T-helper 1 cell treated with Interleukin-12 subunit alpha and Interleukin-12 subunit beta and Interleukin-4 antibody, amounts not matched to agents 30 μg/mL and 1 μg/mL, for 36 hours (primary cell): ENCODE measurements around the gene SESN1.
A peak's percentile ranks its signal among the peaks of the same experiment; 100 is the strongest.

Source experiments
- H3K27ac Mint-ChIP-seq: one replicate; pipeline ENCODE4 v1.8.0; 2021; ENCODE audit warnings: mild to moderate bottlenecking, mixed read lengths
- H3K27me3 Mint-ChIP-seq: one replicate; pipeline ENCODE4 v1.8.0; 2021; ENCODE audit warnings: low read depth, mixed read lengths
- H3K36me3 Mint-ChIP-seq: one replicate; pipeline ENCODE4 v1.8.0; 2021; ENCODE audit warnings: low read depth, mixed read lengths
- H3K4me1 Mint-ChIP-seq: one replicate; pipeline ENCODE4 v1.8.0; 2021; ENCODE audit warnings: low read depth, mixed read lengths
- H3K4me3 Mint-ChIP-seq: one replicate; pipeline ENCODE4 v1.8.0; 2021; ENCODE audit warnings: mild to moderate bottlenecking, moderate library complexity, mixed read lengths
- H3K9me3 Mint-ChIP-seq: one replicate; pipeline ENCODE4 v1.8.0; 2021; ENCODE audit warnings: mixed read lengths

The SESN1 gene

DNA sequence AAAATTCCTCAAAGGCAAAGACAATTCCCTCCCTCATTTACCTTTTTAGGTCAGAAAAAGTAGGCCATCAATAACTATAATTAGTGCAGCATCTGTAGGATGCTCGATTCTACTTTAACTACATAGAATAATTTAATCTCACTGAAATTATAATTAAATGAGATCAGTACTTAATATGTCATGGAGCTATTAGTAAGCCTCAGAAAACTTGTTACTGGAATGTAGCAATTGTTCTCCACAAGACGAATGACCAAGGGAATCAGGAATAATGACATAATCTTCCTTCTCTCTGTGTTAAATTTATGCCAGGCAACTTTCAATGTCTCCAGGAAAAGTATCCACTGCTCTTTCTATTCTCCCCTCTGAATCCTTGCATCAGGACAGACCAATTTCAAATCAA, 34.1 kb downstream of the SESN1 start:
- H3K4me1 Mint-ChIP-seq = peaks cover 13% of the 10 kb centered on the region

DNA sequence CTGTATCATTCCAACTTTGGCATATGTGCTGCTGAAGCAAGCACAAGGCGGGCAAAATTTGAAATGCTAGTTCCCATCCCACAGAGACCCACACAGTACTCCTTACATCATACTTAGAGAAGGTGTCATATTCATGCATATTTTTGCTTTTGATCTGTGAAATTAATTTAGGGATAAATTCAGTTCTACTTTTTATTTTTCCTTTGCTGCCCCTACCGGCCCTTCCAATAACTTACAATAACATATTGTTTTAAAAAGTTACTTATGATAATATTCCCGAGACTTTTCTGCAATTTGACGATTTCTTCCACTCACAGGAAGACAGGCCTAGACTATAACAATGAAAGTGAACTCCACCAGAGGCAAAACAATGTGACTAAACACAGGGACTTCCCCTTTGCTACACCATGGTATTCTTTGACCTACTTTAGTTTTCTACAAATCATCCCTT, 35.0 kb downstream of the SESN1 start:
- Mint-ChIP-seq H3K4me1 (peaks cover 13% of the 10 kb centered on the region), H3K27ac (no peak overlapping the region), H3K4me3 (no peak overlapping the region), H3K9me3 (no peaks in the 10 kb centered on the region), H3K27me3 (peaks cover 29% of the 10 kb centered on the region), H3K36me3 (no peaks in the 10 kb centered on the region)

More for the DNA sequence above, 34.1 kb downstream of the SESN1 start:
- Mint-ChIP-seq H3K36me3 (no peaks in the 10 kb centered on the region), H3K4me3 (no peak overlapping the region), H3K27ac (no peak overlapping the region), H3K27me3 (peaks cover 23% of the 10 kb centered on the region), H3K9me3 (no peaks in the 10 kb centered on the region)

DNA sequence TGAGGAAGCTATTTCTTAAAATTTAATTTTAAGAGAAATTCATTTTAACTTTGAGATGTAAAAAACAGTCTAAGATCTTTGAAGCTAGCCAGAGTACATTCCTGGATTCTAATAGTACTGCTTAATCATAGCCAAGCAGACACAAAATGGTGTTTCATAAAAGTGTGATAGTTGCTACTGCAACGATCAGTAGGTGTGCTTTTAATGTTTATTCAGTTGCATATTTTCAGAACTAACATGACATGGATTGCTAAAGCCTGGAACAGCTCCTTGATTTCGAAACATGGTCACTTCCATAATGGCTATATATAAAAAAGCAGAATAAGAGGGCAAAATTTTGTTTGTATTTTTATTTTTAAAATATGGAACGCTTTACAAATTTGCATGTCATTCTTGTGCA, 35.5 kb downstream of the SESN1 start:
- Mint-ChIP-seq H3K27me3 (peaks cover 26% of the 10 kb centered on the region), H3K36me3 (no peaks in the 10 kb centered on the region), H3K27ac (no peak overlapping the region), H3K9me3 (no peaks in the 10 kb centered on the region), H3K4me3 (no peak overlapping the region), H3K4me1 (peaks cover 11% of the 10 kb centered on the region)

DNA sequence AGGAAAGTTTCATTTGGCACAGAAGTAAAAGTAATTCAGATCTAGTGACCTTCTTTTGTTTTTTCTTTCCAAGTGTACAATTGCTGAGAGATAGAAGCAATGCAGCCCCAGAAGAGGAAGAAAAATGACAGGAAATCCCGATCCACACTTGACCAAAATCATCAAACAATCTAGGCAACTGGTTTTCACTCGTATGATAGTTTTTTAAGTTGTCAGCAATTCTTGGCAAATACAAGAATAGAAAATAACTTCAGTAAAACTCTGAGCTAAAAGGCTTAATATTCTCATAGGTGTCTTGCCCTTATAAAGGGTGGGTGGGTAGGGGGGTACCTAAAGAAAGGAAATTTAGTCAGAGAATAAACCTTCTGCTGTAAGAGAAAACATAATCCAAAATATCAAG, 36.0 kb downstream of the SESN1 start:
- Mint-ChIP-seq H3K4me1 (peaks cover 11% of the 10 kb centered on the region), H3K27ac (no peak overlapping the region), H3K4me3 (no peak overlapping the region), H3K36me3 (no peaks in the 10 kb centered on the region), H3K27me3 (peaks cover 24% of the 10 kb centered on the region), H3K9me3 (no peaks in the 10 kb centered on the region)

DNA sequence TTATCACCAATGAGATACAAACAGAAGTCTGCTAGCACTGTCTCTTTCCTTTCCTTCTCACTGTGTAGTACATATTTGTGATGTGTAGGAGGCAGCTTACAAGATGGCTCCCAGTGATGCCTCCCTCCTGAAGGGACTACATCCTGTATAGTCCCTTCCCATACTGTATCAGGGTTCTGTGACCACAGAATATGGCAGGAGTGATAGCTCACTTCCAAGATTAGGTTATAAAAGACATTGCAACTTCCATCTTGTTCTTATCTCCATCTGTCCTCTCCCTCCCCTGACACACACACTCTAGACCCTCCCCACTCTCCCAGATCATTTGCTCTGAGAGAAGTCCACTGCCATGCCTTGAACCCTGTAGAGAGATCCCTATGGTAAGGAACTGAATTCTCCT, 38.0 kb downstream of the SESN1 start:
- peaks cover 30% of the 10 kb centered on the region for H3K27me3 Mint-ChIP-seq
- H3K27ac Mint-ChIP-seq = no peak overlapping the region
- no peaks in the 10 kb centered on the region for H3K9me3 Mint-ChIP-seq
- peaks cover 9% of the 10 kb centered on the region for H3K4me1 Mint-ChIP-seq
- no peak overlapping the region for H3K4me3 Mint-ChIP-seq
- H3K36me3 Mint-ChIP-seq = no peaks in the 10 kb centered on the region

DNA sequence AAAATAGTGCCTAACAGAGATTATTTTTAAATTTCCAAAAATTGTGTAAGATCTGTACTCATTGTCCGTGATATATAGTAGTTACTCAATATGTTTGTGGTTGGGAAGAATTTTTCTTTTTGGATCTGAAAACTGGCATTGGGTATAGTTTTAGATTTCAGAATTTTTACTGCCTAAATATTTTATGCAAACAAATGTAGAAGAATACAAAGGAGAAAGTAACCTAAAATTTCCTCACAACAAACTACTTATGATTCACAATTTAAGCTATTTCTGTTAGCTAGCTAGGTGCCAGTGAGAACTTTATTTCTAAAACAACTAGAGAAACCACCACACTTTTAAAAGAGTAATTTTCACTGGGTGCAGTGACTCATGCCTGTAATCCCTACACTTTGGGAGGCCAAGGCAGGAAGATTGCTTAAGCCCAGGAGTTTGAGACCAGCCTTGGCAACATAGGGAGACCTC, 38.8 kb downstream of the SESN1 start:
- H3K4me1 Mint-ChIP-seq = peaks cover 8% of the 10 kb centered on the region
- H3K27ac Mint-ChIP-seq = no peak overlapping the region
- H3K9me3 Mint-ChIP-seq = no peaks in the 10 kb centered on the region
- no peak overlapping the region for H3K4me3 Mint-ChIP-seq
- H3K27me3 Mint-ChIP-seq = peaks cover 30% of the 10 kb centered on the region
- H3K36me3 Mint-ChIP-seq = no peaks in the 10 kb centered on the region

DNA sequence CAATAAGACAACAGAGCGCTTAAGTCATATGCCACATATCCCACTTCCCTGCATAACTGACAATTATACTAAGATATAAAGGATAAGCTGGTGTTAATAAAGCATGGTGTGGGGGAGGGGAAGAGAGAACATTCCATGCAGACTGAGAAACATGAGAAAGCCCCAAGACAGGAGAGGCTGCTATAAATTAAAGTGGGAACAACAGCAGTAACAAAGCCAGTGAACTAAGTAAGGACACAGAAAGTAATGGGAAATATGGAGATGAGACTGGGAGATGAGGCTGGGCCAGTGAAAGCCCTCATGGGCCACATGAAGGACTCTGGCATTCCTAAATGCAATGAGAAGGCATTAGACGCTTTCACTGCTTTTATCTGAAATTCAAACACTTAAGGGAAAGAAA, 41.3 kb downstream of the SESN1 start:
- Mint-ChIP-seq H3K4me3 (no peak overlapping the region), H3K27ac (no peak overlapping the region), H3K4me1 (peaks cover 6% of the 10 kb centered on the region), H3K36me3 (no peaks in the 10 kb centered on the region), H3K9me3 (no peaks in the 10 kb centered on the region), H3K27me3 (peaks cover 33% of the 10 kb centered on the region)

DNA sequence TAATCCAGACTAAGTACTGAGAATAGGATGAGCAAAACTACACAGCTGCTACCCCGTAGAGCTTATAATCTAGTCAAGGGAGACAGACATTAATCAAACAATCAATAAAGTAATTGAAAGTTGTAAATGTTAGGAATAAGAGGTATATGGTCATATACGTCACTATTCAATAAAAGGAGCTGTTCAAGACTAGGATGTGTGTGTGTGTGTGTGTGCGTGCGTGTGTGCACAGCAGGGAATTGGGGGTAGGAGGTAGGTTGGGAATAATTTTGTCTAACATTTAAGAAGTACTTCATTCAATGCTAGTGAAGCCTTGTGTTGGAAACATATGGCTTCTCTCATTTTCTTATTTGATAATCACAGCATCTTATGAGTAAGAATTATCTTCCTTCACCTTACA, 41.8 kb downstream of the SESN1 start:
- peaks cover 32% of the 10 kb centered on the region for H3K27me3 Mint-ChIP-seq
- no peaks in the 10 kb centered on the region for H3K9me3 Mint-ChIP-seq
- no peak overlapping the region for H3K4me3 Mint-ChIP-seq
- H3K36me3 Mint-ChIP-seq = no peaks in the 10 kb centered on the region
- H3K4me1 Mint-ChIP-seq = peaks cover 8% of the 10 kb centered on the region
- no peak overlapping the region for H3K27ac Mint-ChIP-seq

DNA sequence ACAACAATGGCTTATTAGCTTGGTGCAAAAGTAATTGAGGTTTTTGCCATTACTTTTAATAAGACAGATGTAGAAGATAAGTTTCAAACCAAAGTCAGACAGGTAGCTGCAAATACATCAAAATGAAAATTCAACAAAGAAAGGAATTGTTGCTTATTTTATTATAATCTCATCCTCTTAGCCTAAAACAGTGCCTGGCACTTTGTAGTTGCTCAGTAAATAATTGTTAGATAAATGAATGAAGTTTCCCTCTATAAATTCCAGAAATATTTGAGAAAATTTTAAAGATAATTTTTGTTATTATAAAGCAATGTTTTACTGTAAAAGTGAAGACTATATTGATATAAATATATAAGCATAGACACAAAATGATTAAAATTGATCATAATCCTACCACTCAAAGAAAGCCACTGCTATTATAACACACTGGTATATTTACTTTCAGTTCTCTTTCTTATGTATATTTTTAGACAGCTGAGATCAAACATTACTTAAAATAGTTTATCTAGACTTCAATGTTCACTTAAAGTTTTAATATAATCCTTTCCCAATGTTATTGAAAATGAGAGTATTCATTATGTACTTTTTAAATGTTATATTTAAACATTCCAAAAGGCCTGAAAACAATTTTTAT, 42.5 kb downstream of the SESN1 start:
- Mint-ChIP-seq H3K9me3 (no peaks in the 10 kb centered on the region), H3K27ac (no peak overlapping the region), H3K27me3 (peaks cover 29% of the 10 kb centered on the region), H3K4me3 (no peak overlapping the region), H3K36me3 (no peaks in the 10 kb centered on the region), H3K4me1 (peaks cover 8% of the 10 kb centered on the region)

DNA sequence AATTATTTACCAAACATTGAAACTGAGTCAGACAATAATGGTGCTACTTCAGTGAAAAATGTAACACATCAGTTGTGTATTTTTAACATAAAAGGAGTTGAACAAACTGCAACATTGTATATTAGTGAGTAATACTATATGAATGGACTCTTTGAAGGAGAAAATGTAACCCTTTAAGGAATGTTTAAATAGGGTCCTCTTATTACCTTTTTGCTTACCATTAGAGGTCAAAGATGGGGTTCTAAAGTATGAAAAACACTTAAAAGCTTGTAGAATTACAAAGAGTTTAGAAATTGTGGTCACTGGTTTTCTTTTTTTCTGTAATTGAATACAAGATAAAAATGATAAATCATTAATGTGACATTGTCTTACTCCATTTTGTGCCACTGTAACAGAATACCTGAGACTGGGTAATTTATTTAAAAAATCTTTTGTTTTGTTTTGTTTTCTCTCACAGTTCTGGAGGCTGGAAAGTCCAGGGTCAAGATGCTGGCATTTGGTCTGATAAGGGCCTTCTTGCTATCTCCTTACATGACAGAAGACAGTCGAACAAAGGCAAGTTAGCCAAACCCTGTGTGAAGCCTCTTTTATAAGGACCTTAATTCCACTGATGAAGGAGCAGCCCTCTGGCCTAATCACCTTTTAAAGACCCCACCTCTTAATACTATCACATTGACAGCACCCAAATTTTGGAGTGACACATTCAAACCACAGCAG, 43.2 kb downstream of the SESN1 start:
- Mint-ChIP-seq H3K27me3 (peaks cover 26% of the 10 kb centered on the region), H3K4me1 (peaks cover 8% of the 10 kb centered on the region), H3K27ac (no peak overlapping the region), H3K4me3 (no peak overlapping the region), H3K36me3 (no peaks in the 10 kb centered on the region), H3K9me3 (no peaks in the 10 kb centered on the region)

DNA sequence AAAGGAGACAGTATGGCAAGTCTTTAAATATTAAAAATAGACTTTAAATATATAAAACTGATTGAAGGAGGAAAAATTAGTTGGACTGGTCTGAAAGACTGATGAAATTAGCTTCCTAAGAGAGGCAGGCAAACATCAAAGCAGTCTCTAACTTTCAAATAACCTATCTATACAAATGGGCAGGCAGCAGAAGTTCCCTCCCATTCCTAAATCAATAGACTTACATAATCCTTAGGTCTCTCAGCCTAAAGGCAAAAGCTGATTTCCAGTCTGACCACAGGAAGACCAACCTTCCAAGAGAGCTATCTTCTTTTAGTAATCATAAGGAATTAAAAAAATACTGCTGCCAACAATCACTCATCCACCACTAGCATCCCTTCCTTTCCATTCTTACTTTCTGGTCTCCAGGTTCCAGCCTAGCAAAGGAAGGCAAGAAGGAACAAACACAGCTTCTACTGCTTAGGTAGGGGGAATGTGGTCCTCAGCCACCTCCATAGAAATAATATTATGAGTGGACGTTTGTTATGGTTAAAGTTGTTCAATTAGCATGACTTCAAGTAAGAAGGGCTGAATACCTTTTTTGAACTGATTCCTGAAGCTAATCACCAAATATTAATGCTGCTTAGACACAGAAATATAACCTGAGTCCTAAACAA, 44.1 kb downstream of the SESN1 start:
- Mint-ChIP-seq H3K9me3 (no peaks in the 10 kb centered on the region), H3K4me1 (peaks cover 8% of the 10 kb centered on the region), H3K27me3 (peaks cover 24% of the 10 kb centered on the region), H3K27ac (no peak overlapping the region), H3K36me3 (no peaks in the 10 kb centered on the region), H3K4me3 (no peak overlapping the region)

DNA sequence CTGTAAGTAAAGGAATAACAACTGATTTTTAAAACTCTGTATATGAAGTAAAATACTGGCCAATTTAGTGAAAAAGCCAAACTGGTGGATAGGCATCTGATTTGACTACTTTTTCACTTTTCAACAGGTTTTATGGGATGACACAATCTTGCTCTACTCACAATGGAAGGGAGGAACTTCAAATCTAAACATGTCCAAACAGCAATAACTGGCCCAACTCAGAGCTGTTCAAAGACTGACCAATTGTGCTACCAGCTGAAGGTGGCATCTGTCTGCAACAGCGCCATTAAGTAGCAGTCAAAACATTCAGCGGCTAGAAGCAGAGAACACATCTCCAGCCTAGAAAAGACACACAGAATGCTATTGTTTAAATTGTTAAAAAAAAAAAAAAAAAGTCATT, 44.6 kb downstream of the SESN1 start:
- Mint-ChIP-seq H3K27ac (no peak overlapping the region), H3K4me1 (peaks cover 8% of the 10 kb centered on the region), H3K27me3 (peaks cover 22% of the 10 kb centered on the region), H3K4me3 (no peak overlapping the region), H3K36me3 (no peaks in the 10 kb centered on the region), H3K9me3 (no peaks in the 10 kb centered on the region)

DNA sequence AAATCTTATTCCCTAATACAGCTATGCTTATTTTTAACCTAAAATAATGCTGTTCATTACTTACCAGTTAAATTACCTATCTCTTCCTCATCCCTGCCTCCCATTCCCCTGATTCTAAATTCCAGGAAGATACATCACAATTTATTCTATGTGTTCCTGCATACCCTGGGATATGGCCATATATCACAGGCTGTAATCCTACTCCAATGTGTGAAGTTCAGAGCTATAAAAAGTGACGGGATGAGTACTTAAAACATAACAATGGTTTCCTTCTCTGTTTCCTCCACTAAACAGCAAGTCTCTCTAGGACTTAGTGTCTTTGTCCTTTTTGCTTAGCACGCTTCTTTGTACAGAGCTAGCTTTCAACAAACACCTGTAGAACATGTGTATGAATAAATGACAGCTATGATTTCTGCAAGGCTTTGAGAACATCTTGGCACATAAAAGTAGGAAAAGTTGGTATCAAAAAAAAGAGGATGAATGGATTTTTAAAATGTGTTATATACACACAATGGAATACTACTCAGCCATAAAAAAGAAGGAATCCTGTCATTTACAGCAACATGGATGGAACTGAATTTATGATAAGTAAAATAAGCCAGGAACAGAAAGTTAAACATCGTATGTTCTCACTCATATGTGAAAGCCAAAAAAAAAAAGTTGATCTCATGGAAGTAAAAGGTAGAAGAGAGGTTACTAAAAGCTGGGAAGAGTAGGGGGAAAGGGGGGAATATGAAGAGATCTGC, 45.8 kb downstream of the SESN1 start:
- Mint-ChIP-seq H3K36me3 (no peaks in the 10 kb centered on the region), H3K4me3 (no peak overlapping the region), H3K27me3 (peaks cover 19% of the 10 kb centered on the region), H3K4me1 (peaks cover 8% of the 10 kb centered on the region), H3K9me3 (no peaks in the 10 kb centered on the region), H3K27ac (no peak overlapping the region)

DNA sequence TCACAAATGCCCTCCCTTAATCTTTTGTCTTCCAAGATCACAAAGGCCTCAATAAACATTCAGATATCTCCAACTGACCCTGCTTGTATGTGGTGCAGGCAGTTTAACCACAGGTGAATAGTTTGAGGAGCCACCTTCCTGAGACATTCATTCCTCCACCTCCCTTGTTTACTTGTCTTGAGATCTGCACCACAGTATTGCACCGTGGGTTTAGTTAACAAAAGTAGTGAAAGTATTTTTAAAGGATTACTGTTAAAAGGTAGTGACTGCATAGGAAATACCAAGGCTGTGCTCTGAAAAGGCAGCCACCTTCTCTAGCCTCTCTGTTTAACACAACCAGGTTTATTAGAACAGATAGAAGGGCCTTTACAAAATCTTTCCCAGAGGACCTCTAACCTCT, 46.5 kb downstream of the SESN1 start:
- peaks cover 8% of the 10 kb centered on the region for H3K4me1 Mint-ChIP-seq
- peak overlapping the region; percentile 3 for H3K27ac Mint-ChIP-seq
- peaks cover 15% of the 10 kb centered on the region for H3K27me3 Mint-ChIP-seq
- H3K9me3 Mint-ChIP-seq = no peaks in the 10 kb centered on the region
- H3K36me3 Mint-ChIP-seq = no peaks in the 10 kb centered on the region
- H3K4me3 Mint-ChIP-seq = no peak overlapping the region
